Sigmoid colon (tissue), 4 donors: ENCODE measurements around the gene CILP2.

Experiments used
- POLR2A ChIP-seq, 2 donors: fragments of 450-650 bp; IDR thresholded peaks; one replicate each; pipeline ENCODE4 v1.6.1; 2016; ENCODE audit warnings: antibody characterized with exemption in 2 of 2, mild to moderate bottlenecking in 2 of 2, moderate library complexity in 2 of 2
- POLR2AphosphoS5 ChIP-seq, 4 donors: sonication (generic); formaldehyde crosslinking; IDR thresholded peaks; one replicate each; pipeline ENCODE4 v1.6.1; 2017; ENCODE audit warnings: antibody characterized with exemption in 4 of 4
- TF ChIP-seq, protein P1 (sequence below), 4 experiments: fragments of 450-650 bp in 3 of 4; fragments of 200-600 bp in 1 of 4; IDR thresholded peaks; one replicate each; pipeline ENCODE4 v1.5.1; 2016 to 2019; ENCODE audit warnings: antibody characterized with exemption in 4 of 4, mild to moderate bottlenecking in 3 of 4, moderate library complexity in 2 of 4

DNA sequence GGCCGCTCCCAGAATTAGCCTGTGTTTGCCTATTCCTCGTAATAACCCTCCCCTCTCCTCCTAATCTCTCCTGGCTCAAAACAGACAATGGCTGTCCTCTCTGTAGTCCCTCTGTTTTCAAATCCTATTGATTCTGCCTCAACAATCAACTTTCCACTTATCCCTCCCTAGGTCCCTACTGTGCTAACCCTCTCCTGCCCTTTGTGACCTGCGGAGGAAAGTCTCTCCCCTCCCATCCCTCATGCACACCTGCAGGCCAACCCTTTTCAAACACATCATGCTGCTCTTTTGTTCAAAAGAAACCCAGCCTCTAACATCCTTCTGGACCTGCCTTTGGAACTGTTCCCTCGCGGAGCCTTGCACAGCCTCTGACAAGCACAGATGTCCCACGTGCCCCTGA is 37.3 kb downstream of the CILP2 start:
- TF ChIP-seq, protein P1, sequence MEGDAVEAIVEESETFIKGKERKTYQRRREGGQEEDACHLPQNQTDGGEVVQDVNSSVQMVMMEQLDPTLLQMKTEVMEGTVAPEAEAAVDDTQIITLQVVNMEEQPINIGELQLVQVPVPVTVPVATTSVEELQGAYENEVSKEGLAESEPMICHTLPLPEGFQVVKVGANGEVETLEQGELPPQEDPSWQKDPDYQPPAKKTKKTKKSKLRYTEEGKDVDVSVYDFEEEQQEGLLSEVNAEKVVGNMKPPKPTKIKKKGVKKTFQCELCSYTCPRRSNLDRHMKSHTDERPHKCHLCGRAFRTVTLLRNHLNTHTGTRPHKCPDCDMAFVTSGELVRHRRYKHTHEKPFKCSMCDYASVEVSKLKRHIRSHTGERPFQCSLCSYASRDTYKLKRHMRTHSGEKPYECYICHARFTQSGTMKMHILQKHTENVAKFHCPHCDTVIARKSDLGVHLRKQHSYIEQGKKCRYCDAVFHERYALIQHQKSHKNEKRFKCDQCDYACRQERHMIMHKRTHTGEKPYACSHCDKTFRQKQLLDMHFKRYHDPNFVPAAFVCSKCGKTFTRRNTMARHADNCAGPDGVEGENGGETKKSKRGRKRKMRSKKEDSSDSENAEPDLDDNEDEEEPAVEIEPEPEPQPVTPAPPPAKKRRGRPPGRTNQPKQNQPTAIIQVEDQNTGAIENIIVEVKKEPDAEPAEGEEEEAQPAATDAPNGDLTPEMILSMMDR (IDR thresholded peaks at IDR 0.05): no peak
- TF ChIP-seq POLR2AphosphoS5 (IDR thresholded peaks at IDR 0.05) (no peak), POLR2A (IDR thresholded peaks at IDR 0.05) (no peak)
